Hepatocyte (in vitro differentiated cells): Measurements from ENCODE around the gene TMC2.

ENCODE experiments used
- EZH2phosphoT487 ChIP-seq: fragments of 200-600 bp; sonication (generic); IDR thresholded peaks from one replicate; pipeline ENCODE4 v1.6.1; 2018; ENCODE audit warnings: antibody characterized with exemption, mild to moderate bottlenecking, low read depth, moderate library complexity; ENCODE audit not compliant: unreplicated experiment, severe bottlenecking
- TF ChIP-seq, protein P1 (sequence below): fragments of 200-600 bp; sonication (generic); IDR thresholded peaks from 2 replicates; pipeline ENCODE4 v1.5.1; 2016; ENCODE audit warnings: antibody characterized with exemption, mild to moderate bottlenecking; ENCODE audit not compliant: poor library complexity

- no peak for TF ChIP-seq EZH2phosphoT487
- TF ChIP-seq, protein P1, sequence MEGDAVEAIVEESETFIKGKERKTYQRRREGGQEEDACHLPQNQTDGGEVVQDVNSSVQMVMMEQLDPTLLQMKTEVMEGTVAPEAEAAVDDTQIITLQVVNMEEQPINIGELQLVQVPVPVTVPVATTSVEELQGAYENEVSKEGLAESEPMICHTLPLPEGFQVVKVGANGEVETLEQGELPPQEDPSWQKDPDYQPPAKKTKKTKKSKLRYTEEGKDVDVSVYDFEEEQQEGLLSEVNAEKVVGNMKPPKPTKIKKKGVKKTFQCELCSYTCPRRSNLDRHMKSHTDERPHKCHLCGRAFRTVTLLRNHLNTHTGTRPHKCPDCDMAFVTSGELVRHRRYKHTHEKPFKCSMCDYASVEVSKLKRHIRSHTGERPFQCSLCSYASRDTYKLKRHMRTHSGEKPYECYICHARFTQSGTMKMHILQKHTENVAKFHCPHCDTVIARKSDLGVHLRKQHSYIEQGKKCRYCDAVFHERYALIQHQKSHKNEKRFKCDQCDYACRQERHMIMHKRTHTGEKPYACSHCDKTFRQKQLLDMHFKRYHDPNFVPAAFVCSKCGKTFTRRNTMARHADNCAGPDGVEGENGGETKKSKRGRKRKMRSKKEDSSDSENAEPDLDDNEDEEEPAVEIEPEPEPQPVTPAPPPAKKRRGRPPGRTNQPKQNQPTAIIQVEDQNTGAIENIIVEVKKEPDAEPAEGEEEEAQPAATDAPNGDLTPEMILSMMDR, result no peak
Observed at GRCh38 chr20:2563116-2563515, 26.7 kb downstream of the TMC2 start.
